HG03025 (cell line): Measurements from ENCODE around the gene XKR3.
"Not testable (repeated sequence)": the region's sequence is repeated elsewhere in the genome, so short reads cannot be mapped to it uniquely, and the experiment has no call there.

Experiments
- ATAC-seq: cut with Tn5 transposase; IDR thresholded peaks from one replicate; pipeline ENCODE4 v1.9.1; 2021; ENCODE audit warnings: mild to moderate bottlenecking, moderate library complexity; ENCODE audit not compliant: unreplicated experiment, low FRiP score

Gene XKR3

GRCh38 chr22:16824716-16825687, at the start of gene XKR3:
XKR3 (minus strand) TSS chr22:16825411; CDS start chr22:16808073, 17,338 bp downstream.
- no peak for ATAC-seq

- not testable (repeated sequence) for ATAC-seq
Measured at GRCh38 chr22:16869640-16870039, 44.4 kb upstream of the XKR3 start.

- no peak for ATAC-seq
Measured at GRCh38 chr22:16866167-16866566, 41.0 kb upstream of the XKR3 start.

DNA sequence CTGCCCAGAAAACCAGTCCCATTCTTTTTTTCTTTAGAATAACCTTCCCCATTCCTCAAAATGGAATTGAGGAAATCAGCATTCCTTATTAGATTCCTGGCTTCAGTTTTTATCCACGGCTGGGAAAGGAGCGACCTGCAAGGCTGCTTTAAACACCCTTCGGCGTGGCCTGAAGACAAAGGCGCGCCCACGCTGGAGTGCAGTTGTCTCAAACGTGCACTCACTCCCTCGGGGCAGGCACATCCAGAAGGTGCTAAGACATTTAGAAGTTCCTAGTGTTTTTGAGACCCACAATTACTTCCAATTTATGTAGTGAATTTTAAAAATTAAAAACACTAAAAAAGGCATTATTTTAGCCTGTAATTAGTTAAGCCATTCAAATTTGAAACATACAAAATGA, 31.6 kb upstream of the XKR3 start:
- ATAC-seq: not testable (repeated sequence)

- no peak for ATAC-seq
Measured at GRCh38 chr22:16854631-16855030, 29.4 kb upstream of the XKR3 start.

GRCh38 chr22:16851268-16851996, 26.2 kb upstream of the XKR3 start:
- ATAC-seq: not testable (repeated sequence)

GRCh38 chr22:16847271-16847670, 22.1 kb upstream of the XKR3 start:
- no peak for ATAC-seq

DNA sequence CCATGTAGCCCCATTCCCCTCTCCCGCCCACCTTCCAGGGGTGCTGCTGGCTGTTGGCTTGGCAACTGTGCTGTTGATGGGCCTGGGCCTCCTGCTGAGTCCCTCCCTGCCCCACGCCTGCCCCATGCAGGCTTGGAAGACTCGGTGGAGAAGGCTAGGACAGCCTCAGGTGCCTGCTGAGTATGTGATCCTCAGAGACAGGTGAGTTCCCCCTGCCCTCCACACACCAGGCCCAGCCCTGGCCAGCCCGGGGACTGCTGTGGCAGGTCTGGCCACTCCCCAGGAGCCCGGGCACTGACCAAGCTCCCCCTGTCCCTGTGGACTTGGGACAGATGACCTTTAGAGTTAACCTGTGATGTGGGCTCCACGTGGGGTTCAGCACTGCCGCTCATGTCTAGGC, 20.7 kb upstream of the XKR3 start:
- no peak for ATAC-seq

DNA sequence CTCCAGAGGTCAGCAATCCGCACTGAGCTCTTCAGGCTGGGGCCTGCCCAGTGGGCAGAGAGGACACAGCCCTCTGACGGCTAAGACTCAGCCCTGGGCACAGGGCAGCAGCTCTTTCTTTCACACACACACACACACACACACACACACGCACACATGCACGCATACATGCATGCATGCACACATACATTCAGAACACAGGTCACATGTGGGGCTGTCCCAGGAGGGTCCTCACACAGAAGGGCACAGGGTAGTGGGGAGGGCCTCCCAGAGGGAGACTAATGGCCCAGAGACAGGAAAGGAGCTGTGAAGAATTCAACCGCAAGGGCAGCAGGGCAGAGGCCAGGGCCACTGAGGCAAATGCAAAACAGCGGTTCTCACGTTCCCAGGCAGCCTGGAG, 20.3 kb upstream of the XKR3 start:
- no peak for ATAC-seq

GRCh38 chr22:16844529-16844928, 19.3 kb upstream of the XKR3 start:
- no peak for ATAC-seq

- no peak for ATAC-seq
Measured at GRCh38 chr22:16838073-16838472, 12.9 kb upstream of the XKR3 start.

- ATAC-seq: no peak
Measured at GRCh38 chr22:16834971-16835370, 9.8 kb upstream of the XKR3 start.

DNA sequence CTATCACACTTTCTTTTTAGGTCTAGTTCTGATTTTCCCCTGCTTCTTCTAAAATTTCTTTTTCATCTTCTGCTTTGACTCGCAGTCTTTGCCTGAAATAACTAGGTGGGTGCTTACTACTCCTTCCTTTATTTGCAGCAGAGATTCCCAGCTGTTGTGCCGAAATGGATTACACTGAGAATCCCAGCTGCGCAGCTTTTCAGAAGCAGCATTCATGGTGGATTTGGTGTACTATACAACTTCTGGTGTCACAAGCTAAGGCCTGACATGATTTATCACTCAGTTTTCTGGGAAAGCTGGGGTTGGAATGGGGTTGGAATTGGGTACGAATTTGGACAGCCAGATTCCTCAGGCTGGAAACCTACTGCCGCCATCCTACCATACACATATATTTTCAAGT, 6.0 kb upstream of the XKR3 start:
- no peak for ATAC-seq

DNA sequence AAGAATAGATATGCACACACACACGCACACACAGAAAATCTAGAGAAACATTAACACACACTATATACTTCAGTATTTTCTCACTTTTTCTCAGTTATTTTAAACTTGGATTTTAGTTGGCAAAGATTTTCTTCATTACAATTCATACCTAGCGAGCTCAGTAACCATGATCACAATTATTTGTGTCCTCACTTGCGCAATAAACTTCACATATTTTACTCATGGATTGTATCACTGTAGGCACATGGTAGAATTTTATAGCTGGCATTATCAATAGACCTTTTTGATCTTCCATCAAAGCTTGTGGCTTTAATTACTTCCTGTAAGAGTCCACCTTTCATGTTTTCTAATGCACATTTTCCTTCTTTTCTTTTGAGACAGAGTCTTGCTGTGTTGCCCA, 4.8 kb upstream of the XKR3 start:
- ATAC-seq: no peak

- ATAC-seq: no peak
Measured at GRCh38 chr22:16828876-16829275, 3.7 kb upstream of the XKR3 start.

GRCh38 chr22:16827506-16827905, 2.3 kb upstream of the XKR3 start:
- ATAC-seq: no peak

DNA sequence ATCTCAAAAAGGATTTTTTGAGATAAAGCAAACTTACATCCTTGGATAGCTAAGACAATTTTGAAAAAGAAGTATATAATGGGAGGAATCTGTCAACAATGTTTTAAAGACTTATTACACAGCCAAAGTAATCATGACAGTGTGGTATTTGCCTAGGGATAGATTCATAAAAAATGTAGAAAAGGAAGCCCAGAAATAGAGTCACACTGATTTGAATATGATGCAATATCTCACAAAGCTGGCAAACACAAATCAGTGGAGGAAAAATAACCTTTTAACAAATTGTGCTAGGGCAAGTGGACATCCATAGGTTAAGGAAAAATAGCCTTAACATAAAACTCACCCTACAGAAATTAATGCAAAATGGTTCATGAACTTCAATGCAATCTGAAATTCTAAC, 6.0 kb downstream of the XKR3 start:
- ATAC-seq: no peak

DNA sequence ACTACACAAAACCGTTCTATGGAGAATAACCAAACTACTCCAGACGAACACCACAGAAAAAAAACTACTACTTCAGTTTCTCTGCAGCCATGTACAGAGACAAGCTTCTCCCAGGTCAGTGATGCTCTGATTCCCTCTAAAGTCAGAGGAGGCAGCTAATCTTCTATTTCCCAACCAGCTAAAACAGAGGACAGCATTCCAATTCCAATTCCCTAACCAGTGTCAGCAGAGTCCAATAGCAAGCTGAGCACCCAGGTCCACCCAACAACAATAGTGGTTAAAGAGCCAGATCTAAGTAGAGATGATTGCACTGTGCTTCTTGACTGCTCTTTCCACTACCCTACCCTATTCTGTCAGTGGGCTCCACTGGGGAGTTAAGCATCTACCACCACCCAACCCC, 6.7 kb downstream of the XKR3 start:
- no peak for ATAC-seq

DNA sequence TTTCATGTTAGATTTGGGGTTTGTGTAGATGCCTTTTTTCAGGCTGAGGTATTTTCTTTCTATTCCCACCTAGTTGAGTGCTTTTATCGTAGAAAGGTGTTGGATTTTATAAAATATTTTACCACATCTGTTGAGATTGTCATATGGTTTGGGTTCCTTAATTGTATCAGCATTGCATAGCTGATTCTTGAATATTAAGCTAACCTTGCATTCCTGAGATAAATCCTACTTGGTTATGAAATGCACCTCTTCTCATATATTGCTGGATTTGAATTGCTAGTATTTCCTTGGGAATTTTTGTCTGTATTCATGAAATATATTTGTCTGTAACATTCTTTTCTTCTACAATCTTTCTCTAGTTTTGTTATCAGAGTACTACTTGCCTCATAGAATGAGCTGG, 10.1 kb downstream of the XKR3 start:
- ATAC-seq: no peak

- no peak for ATAC-seq
Measured at GRCh38 chr22:16810188-16810802, 14.9 kb downstream of the XKR3 start.

- ATAC-seq: no peak
Measured at GRCh38 chr22:16808744-16809143, 16.5 kb downstream of the XKR3 start.
